ENCODE results near the gene KRTAP12-1.

The KRTAP12-1 gene

DNA sequence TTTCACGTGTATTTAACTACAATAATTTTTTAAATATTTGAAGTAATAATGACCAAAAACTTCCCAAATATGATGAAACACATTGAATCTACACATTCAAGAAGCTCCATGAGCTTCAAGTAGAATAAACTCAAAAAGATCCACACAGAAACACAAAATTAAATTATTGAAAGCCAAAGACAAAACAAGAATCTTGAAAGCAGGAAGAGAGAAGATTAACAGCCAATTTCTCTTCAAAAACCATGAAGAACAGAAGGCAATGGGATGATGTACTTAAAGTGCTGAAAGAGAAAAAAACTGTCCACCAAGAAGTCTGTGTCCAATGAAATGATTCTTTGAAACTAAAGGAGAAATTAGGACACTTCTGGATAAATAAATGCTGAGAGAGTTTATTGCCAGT is 49.9 kb downstream of the KRTAP12-1 start:
- in situ Hi-C loops (cut with HindIII; ENCODE audit: low pct_ligation_motif_present, low pct_unique_long_range_greater_than_20kb, low sequenced_read_pairs): no loop called here
- no peak for DNase-seq
